ENCODE measurements around the gene DAB2.

DNA sequence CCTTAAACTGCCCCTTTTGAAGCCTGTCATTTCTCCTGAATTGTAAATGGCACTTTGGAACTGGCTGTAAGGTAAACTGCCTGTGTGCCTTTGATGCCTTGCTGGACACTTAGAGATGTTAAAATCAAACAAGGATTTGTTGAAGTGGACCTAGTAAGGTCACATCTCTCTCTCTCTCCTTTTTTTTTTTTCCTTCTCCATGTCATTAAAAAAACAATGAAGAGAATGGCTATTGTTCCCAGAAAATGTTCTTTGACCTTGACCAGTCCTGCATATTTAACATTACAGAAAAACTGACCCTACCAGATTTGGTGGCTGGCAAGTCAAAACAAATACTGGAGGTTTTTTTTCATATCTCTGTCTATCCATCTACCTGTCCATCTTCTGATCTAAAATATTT lies 2.9 kb upstream of the DAB2 start:
- no peak for TF ChIP-seq KLF1 (tag by site-specific recombination; IDR thresholded peaks at IDR 0.05)
- TF ChIP-seq YY1 (tag by site-specific recombination; IDR thresholded peaks at IDR 0.05), result no peak

All from HEK293 (cell line).